Brain pericyte (primary cell): ENCODE data around the gene MBOAT2.

Experiments used
- DNase-seq: peaks from one replicate; pipeline ENCODE4 v3.0.0-alpha.2; 2012; ENCODE audit warnings: low read depth, low spot score

MBOAT2 gene

DNA sequence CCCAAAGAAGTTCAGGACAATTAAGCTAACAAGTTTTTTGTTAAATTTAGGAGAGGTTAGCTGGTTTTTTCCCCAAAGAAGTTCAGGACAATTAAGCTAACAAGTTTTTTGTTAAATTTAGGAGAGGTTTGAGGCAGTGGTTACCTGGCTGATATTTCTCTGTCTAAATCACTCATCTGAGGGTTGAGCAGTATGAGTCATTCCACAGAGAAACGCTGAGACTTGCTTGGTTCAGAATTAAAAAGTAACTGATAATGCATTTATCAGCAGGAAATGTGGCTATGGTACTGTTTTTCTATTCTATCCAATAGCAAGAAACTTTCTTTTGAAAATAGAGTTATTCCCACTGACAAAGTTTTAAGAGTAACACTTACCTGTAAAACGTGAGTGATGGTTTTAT, 143.2 kb downstream of the MBOAT2 start:
- DNase-seq: no peak

DNA sequence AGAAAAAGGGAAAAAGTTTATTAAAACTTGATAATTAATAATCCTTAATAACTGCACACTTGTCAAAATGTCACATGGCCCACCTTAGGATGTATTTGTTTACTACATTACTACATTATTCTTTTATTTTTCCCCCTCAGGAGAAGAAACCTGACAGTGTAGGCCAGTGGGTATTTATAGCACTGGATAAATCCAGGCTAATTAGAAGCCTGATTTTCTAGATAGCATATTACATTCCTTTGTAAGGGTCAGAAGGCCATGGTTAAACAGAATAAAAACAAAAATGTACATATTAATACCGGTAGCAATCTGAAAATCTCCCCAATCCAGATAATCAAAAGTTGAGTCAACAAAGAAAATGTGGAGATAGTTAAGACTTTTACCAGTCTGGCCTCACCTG, 144.6 kb downstream of the MBOAT2 start:
- DNase-seq: no peak

DNA sequence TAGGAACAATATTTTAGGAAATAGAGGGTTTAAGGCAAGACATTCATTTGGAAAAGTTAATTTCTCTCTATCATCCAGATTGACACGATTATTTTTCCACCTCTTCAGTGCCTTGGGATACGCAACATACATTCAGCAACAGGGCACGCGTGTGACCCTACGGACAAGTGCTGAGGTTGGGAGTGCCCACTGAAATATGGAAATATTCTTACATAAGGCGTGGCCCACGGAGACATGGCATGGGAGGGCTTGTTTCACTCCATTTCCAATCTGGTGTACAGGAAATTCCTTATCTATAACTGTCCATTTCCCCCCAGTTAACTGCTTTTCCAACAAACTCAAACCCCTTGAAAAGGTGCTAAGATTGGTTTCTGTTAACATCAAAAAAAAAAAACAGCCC, 145.2 kb downstream of the MBOAT2 start:
- no peak for DNase-seq

DNA sequence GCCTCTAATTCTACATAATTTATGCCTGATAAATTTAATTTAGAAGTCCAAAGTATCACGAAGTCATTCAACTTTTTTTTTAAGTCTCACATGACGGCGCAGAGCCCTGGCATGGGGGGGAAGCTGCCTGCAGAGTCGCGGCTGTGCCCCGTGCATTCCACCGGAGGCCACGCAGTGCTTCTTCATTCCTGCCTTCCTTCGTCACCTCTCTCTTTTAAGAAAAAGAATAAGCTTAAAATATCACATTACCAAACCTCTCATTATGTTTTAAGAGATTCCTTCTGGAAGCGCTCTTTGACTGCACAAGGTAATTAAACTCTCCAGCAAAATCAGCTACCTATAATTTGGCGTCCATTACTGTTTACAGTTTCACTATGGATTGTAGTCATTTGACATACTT, 145.8 kb downstream of the MBOAT2 start:
- DNase-seq: no peak

DNA sequence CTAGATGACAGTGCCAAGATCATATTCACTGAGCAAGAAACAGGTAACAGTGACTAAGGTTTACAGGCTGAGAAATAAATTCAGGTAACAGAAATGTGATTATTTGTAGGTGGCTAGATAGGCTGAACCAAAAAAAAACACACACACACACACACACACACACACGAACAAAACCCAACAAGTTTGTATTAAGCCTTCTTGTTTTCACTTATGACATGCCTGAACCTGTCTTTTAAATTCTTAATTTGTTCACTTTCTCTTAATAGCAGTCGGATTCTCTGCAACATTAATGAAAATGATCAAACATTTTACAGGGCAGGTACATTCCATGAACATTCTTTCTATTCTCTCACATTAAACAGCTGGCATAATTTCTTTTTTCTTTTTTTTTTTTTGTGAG, 147.3 kb downstream of the MBOAT2 start:
- DNase-seq: no peak

DNA sequence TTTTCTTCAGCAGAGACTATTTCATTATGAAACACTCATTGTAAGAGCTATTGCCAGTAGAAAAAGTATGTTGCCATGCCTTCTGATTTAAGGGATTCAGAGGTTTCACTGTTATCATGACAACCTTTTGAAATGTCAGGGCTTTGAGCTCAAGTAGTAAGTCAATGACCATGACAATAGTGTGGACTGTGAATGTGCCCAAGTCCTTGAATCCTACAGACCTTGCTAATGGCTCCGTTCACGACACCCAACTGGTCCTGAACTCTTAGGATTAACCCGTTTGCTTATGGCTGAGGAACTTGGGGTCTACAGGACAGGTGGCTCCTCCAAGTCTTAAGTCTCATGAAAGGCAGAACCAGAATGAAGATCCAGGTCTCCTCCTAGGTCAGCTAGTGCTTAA, 148.5 kb downstream of the MBOAT2 start:
- DNase-seq: no peak

DNA sequence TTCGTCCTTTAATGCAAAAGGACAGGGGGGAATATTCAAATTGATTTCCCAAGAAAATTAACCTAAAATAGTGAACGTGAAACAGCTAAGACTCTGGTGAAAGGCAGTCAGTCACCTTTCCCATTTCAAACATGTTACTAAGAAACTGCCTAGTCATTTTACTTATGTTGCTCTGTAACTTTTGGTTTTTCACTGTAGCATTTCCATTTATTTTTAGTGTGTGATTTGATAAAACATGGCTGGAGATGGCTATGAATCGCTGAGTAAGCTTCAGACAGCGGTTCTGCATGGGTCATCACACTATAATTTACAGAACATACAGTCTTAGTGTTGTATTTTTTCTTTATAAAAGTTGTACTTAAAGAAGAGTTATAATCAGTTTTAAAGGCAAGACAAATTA, 150.1 kb downstream of the MBOAT2 start:
- DNase-seq: no peak

DNA sequence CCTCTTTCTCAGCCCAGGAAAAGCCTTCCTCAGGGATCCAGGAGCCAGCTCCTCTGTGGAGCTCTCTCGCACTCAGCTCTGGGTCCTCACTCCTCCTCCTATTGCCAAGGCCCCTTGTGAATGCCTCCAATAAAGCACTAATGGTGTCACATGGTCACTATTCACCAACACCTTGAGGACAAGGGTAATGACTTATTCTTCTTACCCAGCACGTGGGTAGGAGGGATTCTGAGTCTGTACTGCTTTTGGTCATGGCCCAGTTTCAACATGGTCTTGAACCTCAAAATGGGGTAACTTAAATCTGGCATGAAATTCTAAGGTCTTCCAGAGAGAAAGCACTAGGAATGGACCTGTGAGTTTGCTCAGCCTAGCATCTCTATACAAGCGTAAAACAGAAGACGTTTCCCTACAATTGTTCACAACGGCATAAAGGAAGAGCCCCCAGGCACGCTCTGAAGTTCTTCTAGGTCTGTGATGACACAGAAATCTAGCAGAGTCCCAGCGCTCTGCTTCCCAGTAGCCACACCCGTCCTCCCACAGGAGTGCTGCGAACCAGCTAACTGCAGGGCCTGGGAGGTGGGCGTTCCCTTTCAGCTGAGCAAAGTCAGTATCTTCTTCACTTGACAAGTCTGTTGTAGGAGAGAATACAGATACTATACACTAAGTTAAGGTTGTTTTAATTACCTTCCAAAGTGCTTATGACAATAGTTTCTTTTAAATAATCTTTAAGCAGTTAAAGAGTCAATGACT, 151.5 kb downstream of the MBOAT2 start:
- no peak for DNase-seq

DNA sequence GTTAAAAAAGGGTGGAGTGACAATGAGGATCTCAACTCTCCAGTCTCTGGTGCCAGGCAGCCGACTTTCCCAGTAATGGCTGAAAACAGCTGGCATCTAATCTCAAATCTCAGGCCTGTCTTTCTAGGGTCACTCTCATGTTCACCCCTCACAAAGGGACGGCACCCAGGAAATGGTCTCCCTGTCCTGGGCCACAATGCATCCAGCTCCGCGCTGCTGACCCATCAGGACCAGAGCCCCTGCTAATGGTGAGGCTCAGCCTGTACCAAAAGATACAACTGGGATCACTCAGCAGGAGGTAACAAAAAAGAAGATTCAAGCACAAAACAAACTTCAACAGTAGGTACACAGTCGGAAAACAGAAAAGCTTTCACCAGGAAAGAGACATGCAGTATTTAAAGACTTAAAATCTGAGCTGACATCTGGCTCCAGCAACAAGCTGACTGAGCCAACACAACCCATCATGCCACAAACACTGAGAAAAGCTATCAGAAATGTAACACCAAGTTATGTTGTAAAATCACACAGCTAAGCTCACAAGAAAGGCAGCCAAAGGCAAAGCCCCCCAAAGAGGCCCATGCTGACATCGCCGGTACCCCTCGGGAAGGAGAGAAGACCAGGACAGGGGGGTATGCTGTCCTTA, 152.5 kb downstream of the MBOAT2 start:
- no peak for DNase-seq

DNA sequence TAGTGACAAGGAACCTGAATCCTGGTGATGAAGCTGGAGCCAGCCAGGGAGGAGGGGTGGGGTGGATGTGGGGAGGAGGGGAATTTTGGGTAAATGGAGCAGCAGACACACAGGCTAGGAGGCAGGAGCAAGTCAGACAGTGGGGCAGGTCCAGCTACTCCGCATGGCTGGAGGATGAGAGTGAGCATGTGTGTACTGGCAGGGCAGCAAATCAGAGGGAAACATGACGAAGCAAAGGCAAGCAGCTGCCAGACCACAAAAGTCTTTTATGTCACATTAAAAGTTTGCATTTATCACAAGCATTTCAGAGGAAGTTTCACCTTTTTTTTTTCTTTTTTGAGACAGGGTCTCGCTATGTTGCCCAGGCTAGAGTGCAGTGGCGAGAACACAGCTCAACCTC, 154.2 kb downstream of the MBOAT2 start:
- DNase-seq: no peak

DNA sequence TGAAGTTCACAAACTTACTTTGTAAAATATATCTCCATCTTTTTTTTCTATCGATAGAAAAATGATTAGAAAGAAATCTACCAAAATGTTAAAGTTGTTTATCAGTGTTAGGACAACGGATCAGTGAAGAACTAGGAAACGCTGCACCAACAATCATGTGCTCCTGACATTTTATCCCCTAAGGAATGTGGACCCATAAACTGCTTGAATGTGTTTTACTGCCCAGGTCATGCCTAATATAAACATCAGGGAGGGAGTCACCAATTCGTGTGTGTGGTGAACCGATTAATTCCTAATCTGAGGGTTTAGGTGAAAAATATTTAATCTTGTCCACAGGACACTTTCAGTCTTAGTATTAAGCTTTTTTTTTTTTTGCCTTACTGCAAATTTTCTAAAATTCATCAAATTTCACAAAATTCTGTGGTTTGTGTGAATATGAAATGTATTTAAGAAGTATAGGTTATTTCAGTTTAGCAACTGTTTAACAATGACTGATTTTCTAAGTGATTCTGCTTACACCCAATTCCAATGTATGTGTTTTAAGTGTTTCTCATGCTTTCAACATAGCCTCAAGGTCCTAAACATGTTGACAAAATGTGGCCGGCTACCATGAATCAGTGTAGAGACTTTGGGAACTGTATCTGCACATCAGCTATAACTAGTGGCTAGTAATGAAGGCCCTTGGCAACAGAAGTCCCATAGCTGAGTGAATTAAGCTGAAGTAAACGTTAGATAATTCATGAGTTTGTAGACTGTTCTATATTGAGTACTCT, 155.0 kb downstream of the MBOAT2 start:
- DNase-seq: no peak

DNA sequence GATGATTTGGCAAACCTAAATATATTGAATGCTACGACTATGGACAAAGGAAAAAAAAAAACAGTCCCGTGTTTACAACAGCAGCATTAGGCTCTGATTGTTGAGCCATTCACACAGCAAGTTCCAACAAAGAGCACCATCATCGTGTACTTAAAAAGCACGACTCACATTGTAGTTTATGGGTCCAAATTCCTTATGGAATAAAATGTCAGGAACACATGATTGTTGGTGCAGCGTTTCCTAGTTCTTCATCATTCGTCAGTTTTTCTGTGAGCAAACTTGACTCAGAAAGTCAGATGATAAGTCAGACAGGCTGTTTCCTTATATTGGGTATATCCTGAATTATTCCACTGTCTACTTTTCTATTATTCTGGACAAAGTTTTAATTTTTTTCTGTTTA, 156.1 kb downstream of the MBOAT2 start:
- no peak for DNase-seq

DNA sequence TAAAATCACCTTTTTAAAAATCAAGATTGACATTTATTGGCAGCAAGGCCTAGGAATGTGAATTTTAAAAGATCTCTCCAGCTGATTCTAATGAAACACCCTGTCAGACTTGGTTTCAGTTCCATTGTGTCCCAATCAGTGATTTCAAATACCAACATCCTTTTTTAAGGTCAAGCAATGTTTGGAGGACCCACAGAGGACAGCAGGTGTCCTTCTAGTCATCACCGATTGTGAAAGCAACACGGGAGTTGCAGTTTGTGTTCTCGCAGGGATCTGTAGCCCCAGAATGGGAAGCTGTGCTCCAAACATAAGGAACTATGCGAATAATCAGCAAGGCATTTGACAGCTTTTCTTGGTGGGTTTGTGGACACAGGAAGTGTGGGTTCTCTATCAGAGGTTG, 161.6 kb downstream of the MBOAT2 start:
- DNase-seq: no peak

DNA sequence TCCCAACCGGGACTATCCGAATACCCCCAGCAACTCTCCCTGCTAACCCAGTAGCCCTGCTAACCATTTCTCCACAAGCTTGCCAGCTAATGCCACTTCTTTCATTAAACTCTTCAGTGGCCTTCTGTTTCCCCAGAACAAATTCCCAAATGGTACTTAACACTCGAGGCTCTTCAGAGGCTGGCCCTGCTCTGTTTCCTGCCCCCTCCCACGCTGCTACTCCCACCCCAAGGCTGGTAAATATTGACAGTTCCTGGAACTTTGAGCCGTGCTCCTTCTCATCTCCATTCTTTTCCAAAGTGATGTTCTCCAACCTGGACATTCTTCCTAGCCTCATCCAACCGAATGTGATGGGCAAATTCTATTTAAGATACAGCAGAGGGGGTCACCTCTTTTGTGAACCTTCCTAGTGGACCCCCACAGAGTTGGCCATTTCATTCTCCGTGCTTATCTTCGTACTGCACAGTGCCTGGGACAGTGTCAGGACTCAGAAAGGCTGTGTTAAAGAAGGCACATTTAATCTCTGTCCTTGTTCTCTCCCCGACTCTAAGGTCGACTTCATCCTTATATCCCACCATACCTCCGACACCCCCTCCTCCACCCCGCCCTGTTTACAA, 162.9 kb downstream of the MBOAT2 start:
- no peak for DNase-seq

DNA sequence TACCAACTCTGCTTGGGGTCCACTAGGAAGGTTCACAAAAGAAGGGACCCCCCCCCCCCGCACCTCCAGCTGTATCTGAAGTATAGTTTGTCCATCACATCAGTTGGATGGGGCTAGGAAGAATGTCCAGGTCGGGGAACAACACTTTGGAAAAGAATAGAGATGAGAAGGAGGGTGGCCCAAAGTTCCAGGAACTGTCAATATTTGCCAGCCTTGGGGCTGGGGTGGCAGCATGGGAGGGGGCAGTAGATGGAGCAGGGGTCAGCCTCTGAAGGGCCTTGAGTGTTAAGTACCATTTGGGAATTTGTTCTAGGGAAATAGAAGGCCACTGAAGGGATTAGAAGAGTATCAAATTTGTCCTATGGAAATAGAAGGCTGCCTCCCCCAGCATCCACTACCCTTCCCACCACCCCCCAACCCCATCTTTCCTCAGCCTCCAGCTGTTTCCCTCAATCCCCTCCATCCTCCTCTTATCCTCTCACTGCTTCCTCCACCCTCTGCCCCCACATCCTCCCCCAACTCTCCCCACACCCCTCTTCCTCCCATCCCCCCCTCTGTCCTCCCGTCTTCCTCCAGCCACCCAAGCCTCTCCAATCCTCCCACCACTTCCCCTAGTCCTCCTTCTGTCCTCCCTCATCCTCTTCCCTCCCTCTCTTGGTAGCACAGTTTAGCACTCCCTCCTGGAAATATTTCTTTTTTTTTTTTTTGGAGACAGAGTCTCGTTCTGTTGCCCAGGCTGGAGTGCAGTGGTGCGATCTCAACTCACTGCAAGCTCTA, 164.1 kb downstream of the MBOAT2 start:
- no peak for DNase-seq

DNA sequence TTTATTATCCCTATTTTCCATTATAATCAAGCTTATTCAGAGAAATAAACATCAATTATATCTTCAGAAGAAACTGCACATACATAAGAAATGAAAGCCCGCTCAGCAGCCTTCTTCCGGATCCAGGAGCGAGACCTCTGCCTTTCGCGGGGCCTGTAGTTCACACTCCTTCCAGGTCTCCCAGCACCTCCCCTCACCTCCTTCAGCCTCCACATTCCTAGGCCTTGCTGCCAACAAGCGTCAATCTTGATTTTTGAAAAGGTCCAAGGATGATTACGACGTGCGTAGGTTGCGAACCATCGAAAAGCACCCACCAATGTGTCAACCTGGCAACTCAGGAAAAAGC, 165.7 kb downstream of the MBOAT2 start:
- no peak for DNase-seq

DNA sequence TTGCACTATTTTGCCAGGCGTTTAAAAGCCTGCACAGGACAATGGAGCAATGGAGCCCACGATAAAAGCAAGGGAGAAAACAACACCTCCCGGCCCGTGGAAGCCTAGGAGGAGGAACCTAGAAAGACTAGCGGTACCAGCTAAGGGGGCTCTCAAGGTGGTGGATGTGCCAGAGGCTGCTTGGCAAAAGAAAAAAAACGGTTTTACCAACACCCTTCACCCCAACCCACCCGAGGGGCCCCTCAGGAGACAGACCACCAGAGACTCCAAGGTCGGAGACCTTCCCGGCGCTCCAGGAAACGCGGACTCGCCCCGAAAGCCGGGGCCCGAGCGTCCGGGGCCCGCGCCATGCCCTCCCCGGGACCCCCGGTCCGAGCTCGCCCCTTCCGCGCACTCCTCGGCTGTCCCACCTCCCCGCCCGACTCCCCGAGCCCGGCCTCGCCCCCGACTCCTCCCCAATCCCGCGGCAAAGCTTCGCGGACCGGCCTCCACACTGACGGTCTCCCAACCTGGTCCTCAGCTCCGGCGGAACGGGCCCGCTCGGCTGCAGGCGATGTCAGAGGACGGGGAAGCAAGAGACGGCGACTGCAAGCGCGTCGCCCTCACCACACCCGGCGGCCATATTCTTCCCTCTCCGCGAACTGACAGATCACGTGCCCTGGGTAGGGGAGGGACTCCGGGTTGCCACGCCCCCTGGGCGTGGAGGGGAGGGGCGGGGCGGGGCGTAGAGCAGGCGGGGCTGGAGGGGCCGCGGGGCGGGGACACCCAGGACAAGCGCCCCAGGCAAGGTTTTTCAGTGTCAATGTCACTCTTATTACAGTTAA, 166.3 kb downstream of the MBOAT2 start, which contains the start of gene KIDINS220:
Gene KIDINS220 (minus strand): TSS at position 643 of the 824 bp plus-strand sequence. CDS start 10,520 bp downstream, outside the sequence.
- DNase-seq: peak; percentile 37

DNA sequence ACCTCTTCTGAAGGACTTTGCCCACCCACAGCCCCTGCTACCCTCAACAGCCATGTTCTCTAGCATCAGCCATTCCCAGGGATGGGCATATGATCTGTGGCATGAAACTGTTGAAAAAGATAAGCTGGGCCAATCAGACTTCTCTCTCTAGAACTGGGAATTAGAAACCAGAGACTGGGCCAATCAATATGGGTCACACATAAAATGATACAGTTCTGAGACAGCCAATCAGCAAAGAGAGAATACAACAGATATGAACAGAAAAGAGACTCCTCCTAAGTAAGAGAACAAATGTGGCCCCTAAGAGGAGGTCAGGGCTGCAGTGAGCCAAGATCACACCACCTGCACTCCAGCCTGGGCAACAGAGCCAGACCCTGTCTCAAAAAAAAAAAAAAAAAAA, 168.2 kb downstream of the MBOAT2 start:
- no peak for DNase-seq

DNA sequence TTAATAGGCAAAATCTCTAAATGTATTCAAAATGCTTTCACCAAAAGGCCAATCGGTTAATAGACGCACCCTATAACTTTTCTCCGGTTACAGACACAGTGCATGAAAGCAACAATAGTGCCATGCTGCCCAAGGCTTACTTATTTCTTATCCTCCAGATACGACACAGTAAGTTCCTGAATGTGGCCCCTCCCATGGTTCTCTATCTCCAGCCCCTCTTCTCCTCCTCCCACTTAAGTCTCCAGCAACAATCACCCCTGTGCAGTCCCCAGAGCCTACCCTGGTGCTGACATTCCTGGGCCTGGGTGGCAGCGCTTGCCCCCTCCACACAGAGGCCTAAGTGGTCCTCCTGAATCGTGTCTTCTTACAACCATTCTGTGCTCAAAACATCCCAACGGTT, 169.6 kb downstream of the MBOAT2 start:
- no peak for DNase-seq

DNA sequence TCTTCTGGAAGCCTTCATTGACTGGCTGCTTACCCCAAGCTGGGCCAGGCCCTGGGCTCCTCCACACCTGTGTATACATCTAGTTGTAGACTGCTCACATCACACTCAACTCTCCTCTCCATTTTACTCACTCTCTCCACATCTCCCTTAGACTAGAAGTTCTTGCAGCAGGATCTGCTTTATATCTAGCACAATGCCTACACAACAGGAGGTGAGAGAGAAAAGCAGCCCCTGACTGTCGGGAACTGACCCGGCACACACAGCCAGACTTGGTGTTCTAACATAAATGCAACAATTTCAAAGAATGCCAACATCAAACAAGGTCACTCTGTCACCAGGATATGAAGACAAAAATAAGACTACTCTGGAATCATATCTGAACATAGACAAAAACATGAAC, 172.0 kb downstream of the MBOAT2 start:
- DNase-seq: no peak

DNA sequence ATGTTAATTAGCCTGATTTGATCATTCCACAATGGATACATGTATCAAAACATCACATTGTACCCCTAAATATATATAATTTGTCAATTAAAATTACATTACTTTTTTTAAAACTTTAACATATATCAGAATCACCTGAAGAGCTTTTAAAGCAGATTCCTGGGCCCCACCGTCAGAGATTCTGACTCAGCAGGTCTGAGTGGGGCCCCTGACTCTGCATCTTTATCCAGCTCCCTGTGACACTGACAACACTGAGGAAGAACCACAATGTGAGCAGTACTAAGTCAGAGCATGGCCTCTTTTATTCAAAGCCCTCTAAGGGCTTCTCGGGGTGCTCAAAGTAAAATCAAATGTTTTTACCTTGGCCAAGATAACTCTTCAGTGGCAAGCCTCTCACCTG, 175.8 kb downstream of the MBOAT2 start:
- no peak for DNase-seq
